HEK293T (cell line): ENCODE results near the gene MGST2.

Source experiments
- ARNT ChIP-seq: fragments of 450-650 bp; IDR thresholded peaks from 2 replicates; pipeline ENCODE4 v1.6.1; 2017; ENCODE audit warnings: mild to moderate bottlenecking
- BHLHE40 ChIP-seq: fragments of 450-650 bp; IDR thresholded peaks from 2 replicates; pipeline ENCODE4 v1.6.1; 2016; ENCODE audit warnings: mild to moderate bottlenecking, moderate library complexity, borderline replicate concordance
- CTBP1 ChIP-seq: fragments of 450-650 bp; IDR thresholded peaks from 2 replicates; pipeline ENCODE4 v1.6.1; 2016; ENCODE audit warnings: borderline replicate concordance
- FOXK2 ChIP-seq: fragments of 450-650 bp; IDR thresholded peaks from 2 replicates; pipeline ENCODE4 v1.6.1; 2016; ENCODE audit warnings: mild to moderate bottlenecking
- FOXM1 ChIP-seq: fragments of 450-650 bp; IDR thresholded peaks from 2 replicates; pipeline ENCODE4 v1.6.1; 2017; ENCODE audit warnings: mild to moderate bottlenecking, borderline replicate concordance
- L3MBTL2 ChIP-seq: fragments of 450-650 bp; conservative IDR thresholded peaks from 2 replicates; pipeline ENCODE4 v1.6.1; 2016; ENCODE audit warnings: mild to moderate bottlenecking
- LEF1 ChIP-seq: fragments of 450-650 bp; IDR thresholded peaks from 2 replicates; pipeline ENCODE4 v1.6.1; 2017; ENCODE audit warnings: mild to moderate bottlenecking, borderline replicate concordance
- SP1 ChIP-seq: fragments of 450-650 bp; IDR thresholded peaks from 2 replicates; pipeline ENCODE4 v1.6.1; 2017
- TARDBP ChIP-seq: fragments of 450-650 bp; IDR thresholded peaks from 2 replicates; pipeline ENCODE4 v1.6.1; 2016
- ZNF384 ChIP-seq: fragments of 450-650 bp; IDR thresholded peaks from 2 replicates; pipeline ENCODE4 v1.6.1; 2016
- TF ChIP-seq, protein P1 (sequence below): fragments of 450-650 bp; IDR thresholded peaks from 2 replicates; pipeline ENCODE4 v1.6.1; 2016

DNA sequence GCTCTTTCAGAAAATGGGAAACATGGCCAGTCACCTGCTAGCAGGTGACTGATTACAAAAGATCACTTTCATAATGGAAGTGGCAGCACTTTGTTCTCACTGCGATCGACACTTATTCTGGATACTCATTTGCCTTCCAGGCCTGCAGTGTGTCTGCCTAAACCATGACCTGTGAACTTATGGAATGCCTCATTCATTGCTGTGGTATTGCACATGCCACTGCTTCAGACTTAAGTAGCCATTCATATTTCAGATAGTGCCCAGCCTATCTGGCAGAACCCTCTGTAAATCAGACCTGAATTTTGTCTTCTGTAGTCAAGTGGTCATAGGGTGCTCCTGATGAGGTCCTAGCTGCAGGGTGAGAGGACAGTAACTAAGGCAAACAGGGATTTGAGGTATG is 23.3 kb upstream of the MGST2 start:
- TF ChIP-seq, protein P1, sequence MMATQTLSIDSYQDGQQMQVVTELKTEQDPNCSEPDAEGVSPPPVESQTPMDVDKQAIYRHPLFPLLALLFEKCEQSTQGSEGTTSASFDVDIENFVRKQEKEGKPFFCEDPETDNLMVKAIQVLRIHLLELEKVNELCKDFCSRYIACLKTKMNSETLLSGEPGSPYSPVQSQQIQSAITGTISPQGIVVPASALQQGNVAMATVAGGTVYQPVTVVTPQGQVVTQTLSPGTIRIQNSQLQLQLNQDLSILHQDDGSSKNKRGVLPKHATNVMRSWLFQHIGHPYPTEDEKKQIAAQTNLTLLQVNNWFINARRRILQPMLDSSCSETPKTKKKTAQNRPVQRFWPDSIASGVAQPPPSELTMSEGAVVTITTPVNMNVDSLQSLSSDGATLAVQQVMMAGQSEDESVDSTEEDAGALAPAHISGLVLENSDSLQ = no peak
- TF ChIP-seq ARNT = no peak
- TF ChIP-seq CTBP1 = no peak
- no peak for TF ChIP-seq TARDBP
- TF ChIP-seq FOXM1 = no peak
- no peak for TF ChIP-seq L3MBTL2
- TF ChIP-seq SP1 = no peak
- no peak for TF ChIP-seq FOXK2
- TF ChIP-seq LEF1 = no peak
- TF ChIP-seq ZNF384 = no peak
- TF ChIP-seq BHLHE40 = no peak
